GM19239 (cell line): ENCODE results near the gene FRG2.
"Not testable (repeated sequence)": the region's sequence is repeated elsewhere in the genome, so short reads cannot be mapped to it uniquely, and the experiment has no call there.

ENCODE experiments used
- DNase-seq: peaks from one replicate; pipeline ENCODE4 v3.0.0; 2011; ENCODE audit warnings: low spot score; ENCODE audit not compliant: insufficient read length
- FAIRE-seq: peaks from 2 replicates; lab custom pipeline; 2011; peaks lifted over from hg19 to GRCh38; lab: Jason Lieb, UNC

The FRG2 gene

GRCh38 chr4:190017357-190018200 lies 9.5 kb downstream of the FRG2 start:
- DNase-seq (no peak), FAIRE-seq (no peak)

GRCh38 chr4:190016369-190017289 lies 10.4 kb downstream of the FRG2 start:
- no peak for FAIRE-seq
- no peak for DNase-seq

GRCh38 chr4:190015538-190016368 lies 11.3 kb downstream of the FRG2 start:
- no peak for DNase-seq
- FAIRE-seq = no peak

GRCh38 chr4:190014771-190015537 lies 12.1 kb downstream of the FRG2 start:
- DNase-seq = no peak
- FAIRE-seq = no peak

- FAIRE-seq, DNase-seq: not testable (repeated sequence)
Measured at GRCh38 chr4:189989941-189990340, 37.1 kb downstream of the FRG2 start.

- FAIRE-seq (no peak), DNase-seq (no peak)
Measured at GRCh38 chr4:189988877-189989431, 38.1 kb downstream of the FRG2 start.

- not testable (repeated sequence) for DNase-seq, FAIRE-seq
Measured at GRCh38 chr4:189985651-189986243, 41.3 kb downstream of the FRG2 start.

- DNase-seq, FAIRE-seq: not testable (repeated sequence)
Measured at GRCh38 chr4:189984661-189985060, 42.4 kb downstream of the FRG2 start.

GRCh38 chr4:189983916-189984526 lies 43.0 kb downstream of the FRG2 start:
- not testable (repeated sequence) for FAIRE-seq, DNase-seq

GRCh38 chr4:189981970-189982369 lies 45.1 kb downstream of the FRG2 start:
- DNase-seq (no peak), FAIRE-seq (no peak)

GRCh38 chr4:189980292-189980691 lies 46.8 kb downstream of the FRG2 start:
- not testable (repeated sequence) for DNase-seq, FAIRE-seq

- FAIRE-seq (no peak), DNase-seq (no peak)
Measured at GRCh38 chr4:189979196-189980047, 47.6 kb downstream of the FRG2 start.
